ENCODE results near the gene NCKAP1. TPM values are rescaled to one million over a fixed set of nuclear protein-coding genes. Genes with fewer than 3 reads are reported as not detected.
"Not testable (repeated sequence)": the region's sequence is repeated elsewhere in the genome, so short reads cannot be mapped to it uniquely, and the experiment has no call there.

The NCKAP1 gene
- polyA plus RNA-seq, 1 donor, result 81.7 TPM

DNA sequence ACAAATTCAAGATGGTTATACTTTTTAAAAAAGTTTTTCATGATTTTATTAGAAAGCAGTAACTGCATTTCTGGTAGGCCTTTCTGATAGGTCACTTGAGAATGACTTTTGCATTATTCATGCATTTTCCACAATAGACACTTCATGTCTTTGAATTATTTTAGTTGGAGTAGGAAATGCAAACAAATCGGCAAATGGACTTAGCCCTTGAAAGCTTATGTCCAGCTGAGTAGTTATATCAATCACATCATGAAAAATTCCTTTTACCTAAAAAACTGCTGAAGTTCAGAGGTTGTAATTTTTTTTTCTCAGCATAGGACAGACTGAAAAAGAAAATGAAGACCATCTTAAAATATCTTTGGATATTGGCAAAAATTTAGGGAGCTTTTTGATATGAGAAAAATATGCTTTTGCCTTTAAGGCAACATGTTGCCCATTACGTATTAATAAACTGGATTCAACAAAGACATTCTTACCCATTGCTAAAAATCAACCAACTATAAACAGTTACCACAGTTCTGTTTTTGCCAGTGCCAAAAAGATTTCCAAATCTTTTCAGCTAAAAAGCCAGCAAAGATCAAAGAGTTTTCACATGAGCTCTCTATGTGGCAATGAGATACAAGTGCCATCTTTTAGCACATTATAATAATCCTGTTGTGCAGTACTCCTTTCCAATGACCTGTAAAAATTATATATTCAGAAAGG, 126.3 kb downstream of the NCKAP1 start:
- no peak for DNase-seq

DNA sequence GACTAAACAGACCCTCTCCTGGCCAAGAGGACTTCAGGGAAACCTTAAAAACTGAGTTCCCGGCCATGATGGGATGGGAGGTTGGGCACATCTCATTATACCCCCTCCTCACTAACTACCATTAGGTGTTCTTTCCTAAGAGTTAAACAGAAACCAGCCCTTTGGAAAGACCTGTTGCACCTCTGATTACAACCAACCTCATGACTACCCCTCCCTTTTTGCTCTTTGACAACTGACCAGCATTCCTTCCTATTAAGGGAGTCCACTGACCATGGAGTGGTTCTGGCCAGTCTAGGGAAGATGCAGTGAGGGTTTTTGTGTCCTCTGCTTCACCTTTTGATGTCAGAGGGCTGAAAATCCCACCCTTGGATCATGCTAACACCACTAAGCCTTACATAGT, 127.3 kb downstream of the NCKAP1 start:
- DNase-seq, result no peak

DNA sequence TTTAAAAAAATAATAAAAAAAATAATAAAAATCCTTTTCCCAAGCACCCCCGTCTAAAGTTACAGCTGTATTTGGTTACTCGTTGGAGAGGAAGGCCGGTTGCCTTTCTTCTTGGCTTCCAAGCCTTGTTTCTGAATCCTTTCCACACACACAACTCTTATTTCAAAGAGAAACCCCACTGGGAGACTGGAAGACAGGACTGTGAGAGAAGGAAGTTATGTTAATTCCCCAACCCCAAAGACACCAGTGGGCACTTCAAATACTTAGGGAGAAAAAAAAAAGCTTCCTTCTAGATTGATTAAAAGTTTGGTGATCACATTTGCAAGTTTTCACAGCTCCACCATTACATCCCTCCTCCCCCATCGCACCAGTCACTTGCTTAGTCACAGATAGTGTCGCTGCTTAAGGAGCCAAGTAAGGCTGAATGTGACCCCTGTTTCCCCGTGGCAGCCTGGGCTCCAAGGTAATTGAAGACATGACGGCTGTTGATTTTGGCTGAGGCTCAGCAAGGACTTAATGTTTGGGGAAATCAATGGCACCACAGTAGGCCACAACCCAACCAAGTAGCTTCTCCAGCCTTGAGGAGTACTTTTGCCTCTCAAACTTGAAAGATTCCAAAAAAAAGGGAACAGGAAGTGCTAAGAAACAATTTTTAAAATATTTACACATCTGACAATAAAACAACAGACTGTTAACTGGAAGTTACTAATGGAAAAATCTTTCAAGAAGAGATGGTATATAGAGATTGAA, 131.0 kb downstream of the NCKAP1 start:
- no peak for DNase-seq

DNA sequence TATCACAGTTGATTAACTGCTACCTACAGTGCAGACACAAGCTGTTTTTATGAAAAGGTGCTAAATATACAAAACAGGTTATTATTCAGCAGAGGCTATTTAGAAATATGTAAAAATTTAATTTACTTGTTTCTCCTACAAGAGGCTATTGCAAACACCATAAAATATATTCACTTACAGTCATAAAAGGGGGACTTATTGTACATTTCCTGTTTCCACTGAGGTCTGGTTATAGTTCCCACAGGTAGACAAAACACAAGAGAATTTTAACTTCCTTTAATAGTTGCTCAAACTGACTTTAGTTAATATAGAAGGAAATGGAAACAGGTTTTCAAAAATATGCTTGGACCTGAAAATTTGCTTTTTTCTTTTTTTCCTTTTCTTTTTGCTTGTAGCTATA, 131.8 kb downstream of the NCKAP1 start:
- no peak for DNase-seq

DNA sequence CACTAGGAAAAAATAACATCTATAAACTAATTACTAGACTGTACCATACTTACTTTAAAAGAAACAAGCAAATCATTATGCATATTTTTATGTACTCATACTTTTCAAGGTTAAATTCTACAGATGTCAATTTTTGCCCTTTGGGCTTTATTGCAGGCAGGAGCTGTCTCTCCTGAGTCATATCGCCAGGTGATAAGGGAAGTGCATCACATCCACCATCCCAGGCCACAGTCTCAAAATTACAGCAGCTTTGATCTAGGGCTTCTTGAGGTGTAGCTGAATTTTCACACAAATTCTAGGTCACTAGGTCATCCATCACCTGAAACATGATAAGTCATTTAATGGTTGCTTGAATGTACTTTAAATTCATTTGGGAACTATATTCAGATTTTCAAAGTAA, 133.4 kb downstream of the NCKAP1 start:
- no peak for DNase-seq

DNA sequence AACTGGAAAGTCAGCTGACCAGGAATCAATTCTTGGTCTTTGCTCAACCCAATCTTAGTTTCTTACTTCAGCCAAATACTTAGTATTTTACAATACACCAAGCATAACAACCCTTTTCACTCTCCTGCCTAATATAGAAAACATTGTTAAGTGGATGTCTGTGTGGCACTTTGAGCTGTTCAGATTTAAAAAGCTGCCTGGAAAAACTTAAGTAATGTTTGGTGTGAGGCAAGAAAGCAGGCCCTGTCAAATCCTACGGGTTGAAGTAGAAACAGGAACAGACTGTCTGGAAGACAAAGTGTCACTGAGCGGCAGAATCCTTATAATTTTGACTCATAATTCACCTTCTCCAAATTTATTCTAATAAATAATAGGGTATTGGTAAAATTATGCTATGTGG, 134.7 kb downstream of the NCKAP1 start:
- no peak for DNase-seq

DNA sequence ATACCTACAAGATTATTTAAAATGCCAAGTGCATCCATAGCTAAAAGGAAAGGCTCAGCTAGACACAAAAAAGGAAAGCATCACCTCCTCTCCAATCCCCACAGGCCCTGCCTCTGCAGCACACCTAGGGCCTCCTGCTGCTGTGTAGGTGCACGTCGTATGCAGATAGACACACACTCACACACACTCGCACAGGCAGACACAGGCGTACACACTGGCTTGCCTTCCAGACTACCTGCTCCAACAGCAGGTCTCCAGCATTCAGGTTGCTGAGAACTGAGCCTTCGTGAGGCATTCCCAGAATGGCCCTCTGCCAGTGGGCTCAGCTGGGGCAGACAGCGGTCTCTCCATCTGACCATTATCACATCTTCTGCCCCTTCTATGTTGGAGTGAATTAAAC, 136.5 kb downstream of the NCKAP1 start:
- DNase-seq, result no peak

DNA sequence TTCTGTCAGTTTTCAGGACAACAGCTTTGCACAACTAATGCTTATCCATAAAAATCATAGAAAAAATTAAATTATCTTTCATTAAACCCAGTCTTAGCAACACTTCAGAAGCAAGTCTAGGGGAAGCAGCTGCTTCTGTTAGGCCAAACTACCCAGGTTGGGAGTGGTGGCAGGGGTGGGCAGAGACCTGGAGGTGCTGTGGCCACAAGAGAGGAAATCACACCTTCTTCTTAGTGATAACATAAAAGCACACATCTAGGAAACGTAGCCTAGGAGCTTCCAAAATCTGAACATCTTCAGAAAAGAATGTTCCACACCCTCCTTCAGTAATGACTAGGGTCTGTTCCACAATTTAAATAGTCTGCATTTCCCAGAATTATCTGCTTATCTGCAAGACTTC, 139.5 kb downstream of the NCKAP1 start:
- no peak for DNase-seq

DNA sequence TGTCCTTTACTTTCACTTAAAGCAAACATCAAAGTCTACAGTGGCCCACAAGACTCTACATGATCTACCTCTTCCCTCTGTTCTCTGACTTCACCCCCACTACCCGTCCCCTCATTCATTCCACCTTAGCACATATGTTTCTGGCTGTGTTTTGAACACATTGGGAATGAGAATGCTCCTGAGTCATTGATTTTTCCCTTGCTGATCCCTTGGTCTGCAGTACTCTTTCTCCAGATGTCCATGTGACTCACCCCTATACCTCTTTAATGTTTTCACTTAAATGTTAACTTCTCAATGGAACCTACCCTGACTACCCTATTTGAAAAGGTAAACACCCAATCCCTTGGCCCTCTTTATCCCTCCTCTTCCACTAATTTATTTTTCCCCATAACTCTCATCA, 141.1 kb downstream of the NCKAP1 start:
- no peak for DNase-seq

DNA sequence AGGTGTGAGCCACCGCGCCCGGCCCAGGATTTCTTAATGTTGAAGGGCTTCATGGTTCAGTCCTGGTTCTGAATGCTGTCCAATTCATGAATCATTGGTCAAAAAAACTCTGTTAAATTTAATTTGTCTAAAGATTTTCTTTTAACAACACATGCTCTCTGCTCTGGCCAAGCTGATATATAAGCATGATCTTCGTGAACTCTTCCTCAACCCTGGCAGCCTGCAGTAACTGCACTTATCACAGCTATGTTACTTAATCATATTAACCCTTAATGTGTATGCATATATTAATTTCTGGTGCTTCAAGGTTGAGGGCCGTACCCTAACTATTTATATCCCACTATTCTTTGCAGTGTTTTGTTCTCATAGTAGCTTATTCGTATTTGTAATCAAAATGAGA, 142.5 kb downstream of the NCKAP1 start:
- no peak for DNase-seq

DNA sequence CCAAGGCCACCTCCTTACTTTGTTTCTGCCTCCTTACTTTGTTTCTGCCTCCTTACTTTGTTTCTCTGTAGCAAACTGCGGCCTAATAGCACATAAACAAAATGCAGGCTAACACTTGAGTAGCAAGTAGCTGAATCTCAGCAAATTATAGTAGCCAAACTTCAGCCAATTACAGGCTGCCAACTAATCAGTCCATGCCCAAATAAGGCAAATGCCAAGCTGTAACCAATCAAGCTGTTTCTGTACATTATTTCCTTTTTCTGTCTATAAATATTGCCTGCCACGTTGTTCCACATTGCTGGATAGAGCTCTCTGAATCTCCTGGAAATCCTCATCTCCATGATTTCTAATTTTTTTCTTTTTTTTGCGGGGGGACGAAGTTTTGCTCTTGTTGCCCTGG, 143.1 kb downstream of the NCKAP1 start:
- no peak for DNase-seq

DNA sequence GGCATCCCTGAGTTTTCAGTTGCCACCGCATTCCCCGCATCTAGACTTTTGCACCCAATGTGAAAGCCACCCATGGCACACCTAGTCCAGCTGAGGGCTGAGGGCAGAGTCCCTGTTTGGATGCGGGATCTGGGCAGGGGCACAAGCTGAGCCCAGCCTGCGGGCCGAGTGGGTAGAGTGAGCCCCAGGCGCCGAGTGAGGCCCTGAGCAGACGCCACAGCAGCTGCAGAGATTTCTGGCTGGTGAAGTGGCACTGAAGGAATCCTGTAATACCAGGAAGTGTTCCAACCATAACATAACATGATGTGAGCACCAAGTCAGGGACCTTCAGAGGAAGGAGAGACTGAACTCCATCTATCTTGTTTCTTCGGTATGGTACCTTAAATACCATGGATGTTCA, 144.1 kb downstream of the NCKAP1 start:
- no peak for DNase-seq

DNA sequence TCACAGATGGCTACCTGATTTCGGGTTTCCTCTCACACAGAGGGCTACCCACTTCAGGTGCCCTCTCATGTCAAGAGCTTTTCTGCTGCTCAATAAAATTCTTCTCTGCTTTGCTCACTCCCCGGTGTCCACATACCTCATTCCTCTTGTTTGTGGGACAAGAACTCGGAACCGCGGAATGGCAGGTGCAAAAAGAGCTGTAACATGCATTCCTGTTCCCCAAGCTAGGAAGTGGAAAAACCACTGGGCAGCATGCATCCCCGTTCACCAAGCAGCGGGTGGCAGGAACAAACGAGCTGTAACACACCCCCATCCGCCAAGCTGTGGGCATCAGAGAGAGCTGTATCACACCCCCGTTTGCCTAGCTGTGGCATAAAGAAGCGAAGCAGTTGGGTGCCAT, 144.6 kb downstream of the NCKAP1 start:
- no peak for DNase-seq

DNA sequence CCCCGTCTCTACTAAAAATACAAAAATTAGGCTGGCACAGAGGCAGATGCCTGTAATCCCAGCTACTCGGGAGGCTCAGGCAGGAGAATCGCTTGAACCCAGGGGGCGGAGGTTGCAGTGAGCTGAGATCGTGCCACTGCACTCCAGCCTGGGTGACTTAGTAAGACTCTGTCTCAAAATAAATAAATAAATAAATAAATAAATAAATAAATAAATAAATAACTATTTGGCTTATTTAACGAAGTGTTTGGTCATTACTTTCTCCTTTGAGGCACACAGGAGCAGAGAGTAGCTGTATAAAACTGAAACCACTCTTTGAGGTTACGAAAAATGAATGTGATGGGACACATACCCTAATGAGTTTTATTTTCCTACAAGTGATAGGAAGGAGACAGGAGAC, 145.2 kb downstream of the NCKAP1 start:
- DNase-seq, result not testable (repeated sequence)

DNA sequence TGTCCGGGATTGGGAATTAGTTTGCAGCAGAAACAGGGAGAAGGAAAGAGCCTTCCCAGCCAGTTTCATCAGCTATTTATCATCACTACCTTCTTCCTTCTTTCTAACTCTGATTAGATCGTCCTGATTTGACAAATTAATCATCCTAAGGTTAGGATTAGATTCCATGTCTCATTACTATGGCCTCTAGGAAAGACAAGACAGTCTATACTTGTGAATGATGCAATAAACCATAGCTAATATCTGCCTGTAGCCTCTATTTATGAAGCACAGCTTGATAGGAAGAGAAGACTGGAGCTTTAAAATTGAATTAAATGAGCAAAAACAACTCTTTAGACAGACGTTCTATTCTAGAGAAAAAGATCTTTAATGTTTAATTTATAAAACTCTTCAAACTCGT, 146.6 kb downstream of the NCKAP1 start:
- no peak for DNase-seq

DNA sequence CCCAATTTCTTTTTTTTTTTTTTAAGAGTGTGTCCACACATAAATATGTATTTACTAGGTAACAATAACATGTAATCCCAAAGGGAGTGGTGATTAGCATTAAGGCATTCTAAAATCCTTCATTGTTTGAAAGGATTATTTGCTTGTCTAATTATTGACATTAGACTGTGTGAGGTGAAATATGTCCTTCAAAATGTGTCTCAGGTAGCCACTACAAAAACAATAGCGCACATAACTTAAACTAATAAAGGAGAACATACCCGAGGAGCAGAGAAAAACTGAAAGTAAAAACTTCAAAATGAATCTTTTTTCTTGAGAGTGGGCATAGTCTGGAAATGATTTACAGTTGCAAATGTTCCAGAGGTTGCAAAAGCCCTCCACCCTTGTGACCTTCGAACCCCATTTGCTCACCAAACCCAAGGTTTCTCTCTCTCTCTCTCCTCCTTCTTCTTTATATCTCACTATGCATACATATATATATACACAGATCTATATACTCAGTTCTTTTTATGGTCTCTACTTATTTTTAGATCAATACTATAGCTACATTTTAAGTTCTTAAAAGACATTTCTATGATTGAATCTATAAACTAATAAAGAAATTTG, 147.4 kb downstream of the NCKAP1 start:
- DNase-seq, result no peak

DNA sequence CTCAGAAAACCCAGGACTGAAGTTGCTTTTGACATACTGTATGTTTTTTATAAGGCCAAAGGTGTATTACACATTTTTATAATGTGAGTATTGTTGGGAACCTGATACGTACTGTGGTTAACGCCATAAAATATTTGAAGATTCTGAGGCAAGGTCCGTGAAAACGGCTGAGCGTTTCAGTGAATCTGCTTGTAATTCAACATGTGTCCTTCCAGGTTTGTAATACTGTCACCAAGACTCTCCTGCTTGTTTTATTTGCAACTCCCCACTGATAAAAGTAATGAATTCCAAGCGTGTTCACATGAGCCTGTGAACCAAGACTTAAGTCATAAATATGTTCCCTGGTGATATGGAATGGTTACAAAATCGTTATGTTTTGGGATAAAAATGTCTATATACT, 148.0 kb downstream of the NCKAP1 start:
- DNase-seq, result no peak

DNA sequence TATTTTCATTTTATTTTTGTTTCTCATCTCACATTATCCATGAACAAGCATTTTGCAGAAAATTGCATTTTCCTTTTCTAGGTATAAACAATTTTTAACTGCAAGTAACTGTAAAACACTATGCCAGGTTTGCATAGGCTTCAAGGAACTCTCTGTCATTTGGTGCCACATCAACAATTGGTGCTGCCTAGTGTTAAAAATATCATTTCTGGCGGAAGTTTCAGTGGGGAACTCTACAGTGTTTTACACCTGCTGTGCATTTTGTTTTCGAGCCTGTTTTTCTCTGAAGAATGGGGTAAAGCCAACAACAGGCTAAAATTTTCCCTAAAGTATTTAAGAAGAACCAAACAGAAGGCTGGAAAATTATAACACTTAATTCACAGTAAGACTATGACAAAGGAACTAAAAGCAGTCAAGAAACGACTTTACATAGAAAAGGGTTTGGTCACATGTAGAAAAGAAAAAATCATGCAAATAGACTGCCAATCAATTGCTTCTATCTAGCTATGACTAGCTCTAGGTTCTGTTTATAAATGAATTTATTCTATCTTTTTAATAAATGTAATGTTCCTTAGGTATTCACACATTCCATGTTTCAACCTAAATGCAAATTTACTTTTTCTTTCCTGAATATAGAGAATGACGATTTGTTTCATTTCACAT, 150.4 kb downstream of the NCKAP1 start:
- DNase-seq, result no peak

DNA sequence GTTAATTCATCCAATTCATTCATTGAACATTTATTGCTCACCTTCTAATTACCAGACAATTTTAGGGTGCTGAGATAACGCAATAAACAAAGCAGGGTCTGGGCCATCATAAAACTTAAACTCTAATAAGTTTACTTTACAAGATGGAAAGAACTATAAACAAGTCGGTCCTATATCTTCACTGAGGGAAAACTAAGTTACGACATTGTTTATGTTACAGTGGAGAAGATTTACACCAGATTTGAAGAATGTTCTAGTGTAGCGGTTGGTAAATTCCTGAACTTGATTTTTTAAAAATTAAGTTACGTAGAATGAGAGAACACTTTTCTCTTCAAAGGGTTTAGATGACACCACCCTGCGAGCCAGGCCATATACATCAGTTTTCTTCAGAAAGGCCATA, 151.2 kb downstream of the NCKAP1 start:
- no peak for DNase-seq

DNA sequence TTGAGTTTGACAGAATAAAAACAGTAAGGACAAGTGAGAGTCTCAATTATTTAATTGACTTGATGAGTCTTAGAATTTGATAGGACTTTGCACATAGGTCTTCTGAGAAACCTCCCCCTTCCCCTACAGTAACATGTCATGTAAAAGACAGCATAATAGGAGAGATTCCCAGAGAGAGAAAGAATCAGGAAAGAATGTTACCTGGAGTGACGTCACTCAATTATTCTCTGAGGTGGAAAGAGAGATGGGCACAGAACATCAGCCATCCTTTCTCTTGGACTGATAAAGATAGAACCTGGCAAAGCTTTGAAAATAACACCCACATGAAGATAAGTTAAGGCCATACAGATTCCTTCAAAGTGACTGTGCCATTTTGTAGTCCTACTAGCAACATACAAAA, 152.5 kb downstream of the NCKAP1 start:
- no peak for DNase-seq

DNA sequence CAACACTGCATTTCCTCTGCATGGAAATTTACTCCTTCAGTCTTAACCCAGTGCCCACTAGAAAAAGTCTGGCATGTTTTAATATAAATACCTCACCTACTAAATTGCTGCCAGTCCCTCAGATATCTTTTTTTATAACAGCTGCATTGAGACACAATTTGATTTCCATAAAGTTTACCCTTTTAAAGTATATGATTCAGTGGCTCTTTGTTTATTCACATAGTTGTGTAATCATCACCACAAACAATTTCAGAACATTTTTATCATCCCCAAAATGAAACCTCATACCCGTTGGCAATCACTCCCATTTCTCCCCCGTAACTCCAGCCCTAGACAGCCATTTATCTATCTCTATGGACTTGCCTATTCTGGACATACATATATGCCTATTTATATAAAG, 154.8 kb downstream of the NCKAP1 start:
- DNase-seq, result no peak

DNA sequence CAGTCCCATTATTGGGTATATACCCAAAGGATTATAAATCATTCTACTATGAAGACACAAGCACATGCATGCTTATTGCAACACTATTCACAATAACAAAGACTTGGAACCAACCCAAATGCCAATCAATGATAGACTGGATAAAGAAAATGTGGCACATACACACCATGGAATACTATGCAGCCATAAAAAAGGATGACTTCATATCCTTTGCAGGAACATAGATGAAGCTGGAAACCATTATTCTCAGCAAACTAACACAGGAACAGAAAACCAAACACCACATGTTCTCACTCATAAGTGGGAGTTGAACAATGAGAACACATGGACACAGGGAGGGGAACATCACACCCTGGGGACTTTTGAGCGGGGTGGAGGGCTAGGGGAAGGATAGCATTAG, 158.2 kb downstream of the NCKAP1 start:
- DNase-seq, result not testable (repeated sequence)

DNA sequence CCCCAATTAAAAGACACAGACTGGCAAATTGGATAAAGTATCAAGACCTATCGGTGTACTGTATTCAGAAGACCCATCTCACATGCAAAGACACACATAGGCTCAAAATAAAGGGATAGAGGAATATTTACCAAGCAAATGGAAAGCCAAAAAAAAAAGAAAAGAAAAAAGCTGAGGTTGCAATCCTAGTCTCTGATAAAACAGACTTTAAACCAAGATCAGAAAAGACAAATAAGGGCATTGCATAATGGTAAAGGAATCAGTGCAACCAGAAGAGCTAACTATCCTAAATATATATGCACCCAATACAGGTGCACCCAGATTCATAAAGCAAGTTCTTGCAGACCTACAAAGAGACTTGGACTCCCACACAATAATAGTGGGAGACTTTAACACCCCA, 161.6 kb downstream of the NCKAP1 start:
- DNase-seq, result not testable (repeated sequence)

DNA sequence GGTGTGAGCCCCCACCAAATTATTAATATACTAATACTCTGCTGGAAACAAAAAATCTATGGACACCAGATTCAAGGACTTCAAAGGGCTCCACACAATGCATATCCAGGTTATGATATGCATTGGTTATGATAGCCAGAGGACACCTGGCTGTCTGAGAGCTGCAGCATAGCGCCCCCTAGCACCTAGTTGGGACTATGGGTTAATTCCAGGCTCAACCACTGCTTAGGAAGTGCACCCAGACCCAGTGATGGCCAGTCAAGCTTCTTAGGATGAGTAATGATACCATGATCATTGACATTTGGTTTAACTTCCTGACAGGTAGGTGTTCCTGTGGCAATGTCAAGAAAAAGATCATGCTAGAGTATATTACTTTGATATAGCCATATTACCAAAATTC, 168.0 kb downstream of the NCKAP1 start:
- DNase-seq, result no peak

All from hindlimb muscle (tissue), 1 donor.